HG02763 (cell line): ENCODE measurements around the gene ARL4D.
"Not testable (repeated sequence)": the region's sequence is repeated elsewhere in the genome, so short reads cannot be mapped to it uniquely, and the experiment has no call there.

Experiments used
- ATAC-seq: cut with Tn5 transposase; IDR thresholded peaks from one replicate; pipeline ENCODE4 v1.9.1; 2021; ENCODE audit warnings: mild to moderate bottlenecking, moderate library complexity; ENCODE audit not compliant: unreplicated experiment

The ARL4D gene, protein sequence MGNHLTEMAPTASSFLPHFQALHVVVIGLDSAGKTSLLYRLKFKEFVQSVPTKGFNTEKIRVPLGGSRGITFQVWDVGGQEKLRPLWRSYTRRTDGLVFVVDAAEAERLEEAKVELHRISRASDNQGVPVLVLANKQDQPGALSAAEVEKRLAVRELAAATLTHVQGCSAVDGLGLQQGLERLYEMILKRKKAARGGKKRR

GRCh38 chr17:43398724-43399595, at the start of gene ARL4D:
ARL4D (plus strand) TSS chr17:43398993; CDS start chr17:43399733, 740 bp downstream.
- peak; percentile 61 for ATAC-seq

- ATAC-seq: no peak
These were observed 49.7 kb upstream of the ARL4D start for GRCh38 chr17:43349142-43349541.

DNA sequence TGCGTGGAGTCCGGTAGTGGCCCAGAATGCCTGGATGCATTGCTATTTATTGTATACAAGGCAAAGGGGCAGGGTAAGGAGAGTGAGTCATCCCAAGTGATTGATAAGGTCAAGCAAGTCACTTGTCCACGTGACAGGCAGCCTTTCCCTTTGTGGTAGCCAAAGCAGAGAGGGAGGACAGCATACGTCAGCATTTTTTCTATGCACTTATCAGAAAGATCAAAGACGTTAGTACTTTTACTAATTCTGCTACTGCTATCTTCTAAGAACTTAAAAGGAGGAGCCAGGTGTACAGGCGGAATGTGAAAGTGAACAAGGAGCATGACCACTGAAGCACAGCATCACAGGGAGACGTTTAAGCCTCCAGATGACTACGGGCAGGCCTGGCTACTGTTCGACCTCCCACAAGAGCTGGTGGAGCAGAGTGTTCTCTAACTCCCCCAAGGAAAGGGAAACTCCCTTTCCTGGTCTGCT, 47.9 kb upstream of the ARL4D start:
- ATAC-seq: no peak

- ATAC-seq: no peak
These were observed 47.1 kb upstream of the ARL4D start for GRCh38 chr17:43351691-43352090.

GRCh38 chr17:43352579-43353331, 46.0 kb upstream of the ARL4D start:
- ATAC-seq: no peak

DNA sequence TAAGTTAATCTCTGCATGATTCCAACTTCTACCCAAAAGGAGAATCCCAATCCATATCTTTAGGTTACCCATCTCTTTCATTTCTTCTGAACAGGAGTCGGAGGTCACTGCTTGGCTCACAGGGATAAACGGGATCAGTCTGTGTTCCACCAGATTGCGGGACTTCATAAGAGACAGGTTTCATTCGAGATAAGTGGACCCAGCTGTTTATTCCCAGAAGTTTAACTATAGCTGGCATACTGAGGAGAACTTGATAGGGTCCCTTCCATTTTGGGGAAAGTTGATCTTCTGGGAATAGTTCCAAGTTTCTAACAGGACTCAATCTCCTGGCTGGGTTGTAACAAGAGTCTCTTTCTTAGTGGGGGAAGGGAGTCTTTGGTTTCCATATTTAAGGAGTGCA, 45.4 kb upstream of the ARL4D start:
- ATAC-seq: no peak

DNA sequence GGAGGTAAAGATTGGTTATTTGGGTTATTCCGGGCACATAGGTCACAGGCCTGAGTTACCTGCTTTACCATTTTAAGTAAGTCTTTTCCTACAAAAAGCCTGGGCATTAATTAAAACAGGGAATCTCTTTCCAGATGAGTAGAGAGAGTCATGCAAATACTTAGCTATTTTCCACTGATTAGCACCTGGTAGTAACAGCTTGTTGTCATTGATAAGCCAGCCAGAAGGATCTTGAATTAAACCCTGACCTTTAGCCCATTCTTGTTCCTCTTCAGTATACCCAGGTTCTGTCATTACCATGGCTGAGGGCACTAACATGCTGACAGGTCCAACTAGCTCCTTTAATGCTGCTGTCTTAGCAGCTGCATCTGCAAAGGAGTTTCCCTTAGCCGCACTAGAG, 44.4 kb upstream of the ARL4D start:
- no peak for ATAC-seq

DNA sequence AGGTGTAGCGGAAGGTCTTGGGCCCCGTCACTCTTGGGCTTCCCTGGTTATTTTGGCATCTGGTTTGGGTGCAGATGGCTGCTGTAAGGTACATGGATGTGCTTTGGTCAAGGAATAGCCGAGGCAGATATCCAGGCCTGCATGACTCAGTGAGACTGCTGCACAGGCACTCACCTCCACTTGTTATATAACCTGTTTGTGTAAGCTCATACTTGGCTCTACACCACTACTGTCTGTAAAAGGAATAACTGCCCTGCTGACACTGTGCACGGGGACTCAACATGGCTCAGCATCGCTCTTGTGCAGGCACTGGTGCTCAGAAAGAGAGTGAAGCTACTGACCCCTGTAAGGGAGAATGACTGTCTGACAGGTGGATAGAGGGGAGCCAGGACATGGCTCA, 42.3 kb upstream of the ARL4D start:
- no peak for ATAC-seq

GRCh38 chr17:43356999-43357398, 41.8 kb upstream of the ARL4D start:
- no peak for ATAC-seq

GRCh38 chr17:43359469-43360110, 39.2 kb upstream of the ARL4D start:
- no peak for ATAC-seq

DNA sequence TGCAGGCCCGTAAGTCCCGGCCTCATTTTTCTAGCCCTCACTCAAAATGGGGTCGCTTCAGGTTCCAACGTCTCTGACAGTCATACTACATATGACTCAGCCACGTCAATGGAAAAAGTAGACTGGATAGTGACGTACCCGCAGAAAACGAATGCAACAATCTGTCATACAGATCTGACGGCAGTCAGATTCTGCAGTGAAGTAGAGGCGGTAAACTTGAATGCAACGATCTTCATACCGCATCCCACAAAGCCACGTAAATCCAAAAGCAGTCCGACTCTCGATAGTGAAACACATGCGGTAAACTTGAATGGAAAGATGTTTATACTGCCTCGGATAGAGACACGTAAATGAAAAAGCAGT, 38.4 kb upstream of the ARL4D start:
- ATAC-seq: peak; percentile 17

DNA sequence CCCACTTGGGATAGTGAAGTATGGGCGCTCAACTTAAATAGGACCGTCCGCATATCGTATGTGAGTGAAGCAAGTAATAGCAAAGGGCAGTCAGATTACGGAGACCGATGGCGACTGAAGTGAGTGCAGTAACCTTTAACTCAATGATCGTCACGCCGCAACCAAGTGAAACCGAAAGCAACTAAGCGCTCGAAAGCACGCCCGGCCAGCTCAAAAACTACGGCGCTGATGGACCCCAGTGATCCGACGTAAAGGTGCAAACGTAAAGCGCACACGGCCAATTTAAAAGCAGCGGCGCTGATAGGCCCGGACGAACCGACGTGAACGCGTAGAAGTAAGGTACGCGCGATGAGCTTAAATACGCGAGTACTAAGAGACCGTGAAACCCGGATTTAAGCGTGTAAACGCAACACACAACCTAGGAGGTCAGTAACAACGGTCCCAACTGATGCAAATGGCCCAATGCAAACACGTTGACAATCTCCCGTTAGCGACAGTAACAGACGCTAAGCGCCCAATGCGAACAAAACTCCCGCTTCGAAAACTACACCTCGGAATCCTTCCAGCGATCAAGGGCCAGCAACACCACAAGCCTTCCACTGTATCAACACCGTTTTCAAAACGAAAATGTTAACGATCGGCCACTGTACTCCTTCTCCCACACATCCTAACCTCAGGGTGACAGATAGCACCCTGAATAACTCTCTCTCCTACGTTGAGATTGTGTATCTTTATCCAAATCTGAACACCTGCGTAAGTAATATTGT, 37.9 kb upstream of the ARL4D start:
- ATAC-seq: peak; percentile 72

- no peak for ATAC-seq
These were observed 35.4 kb upstream of the ARL4D start for GRCh38 chr17:43363181-43363925.

DNA sequence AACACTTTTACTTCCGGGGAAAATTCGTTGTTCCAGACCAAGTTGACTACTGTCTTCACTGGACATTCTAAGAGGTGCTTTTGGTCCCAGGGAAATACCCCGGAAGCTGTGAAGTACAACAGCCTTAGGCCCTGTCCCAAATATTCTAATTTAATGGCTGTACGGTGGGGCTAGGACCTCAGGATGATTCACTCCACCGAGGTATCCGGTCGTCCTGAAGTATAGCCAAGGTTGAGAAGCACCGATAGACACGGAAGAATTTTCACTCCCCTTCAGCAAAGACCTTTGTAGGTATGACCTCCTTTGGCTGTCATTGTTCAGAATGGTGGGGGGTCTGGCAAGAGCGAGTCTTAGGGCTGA, 34.9 kb upstream of the ARL4D start:
- no peak for ATAC-seq

DNA sequence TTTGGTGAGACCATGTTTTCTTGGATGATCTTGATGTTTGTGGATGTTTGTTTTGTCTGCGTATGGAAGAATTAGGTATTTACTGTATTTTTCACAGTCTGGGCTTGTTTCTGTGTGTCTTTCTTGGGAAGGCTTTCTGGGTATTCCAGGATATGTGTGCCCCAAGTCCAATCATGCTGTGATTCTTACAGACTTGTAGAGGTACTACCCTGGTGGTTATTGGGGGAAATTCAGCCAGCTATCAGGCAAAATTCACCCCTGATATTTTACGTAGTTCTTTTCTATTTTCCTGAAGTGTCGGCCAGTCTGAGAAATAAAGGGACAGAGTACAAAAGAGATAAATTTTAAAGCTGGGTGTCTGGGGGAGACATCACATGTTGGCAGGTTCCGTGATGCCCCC, 33.4 kb upstream of the ARL4D start:
- ATAC-seq: no peak

DNA sequence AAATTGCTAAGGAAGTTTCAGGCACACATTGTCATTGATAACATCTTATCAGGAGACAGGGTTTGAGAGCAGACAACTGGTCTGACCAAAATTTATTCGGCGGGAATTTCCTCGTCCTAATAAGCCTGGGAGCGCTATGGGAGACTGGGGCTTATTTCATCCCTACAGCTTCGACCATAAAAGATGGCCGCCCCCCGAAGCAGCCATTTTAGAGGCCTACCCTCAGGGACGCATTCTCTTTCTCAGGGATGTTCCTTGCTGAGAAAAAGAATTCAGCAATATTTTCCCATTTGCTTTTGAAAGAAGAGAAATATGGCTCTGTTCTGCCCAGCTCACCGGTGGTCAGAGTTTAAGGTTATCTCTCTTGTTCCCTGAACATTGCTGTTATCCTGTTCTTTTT, 32.9 kb upstream of the ARL4D start:
- ATAC-seq: not testable (repeated sequence)

- peak; percentile 17 for ATAC-seq
These were observed 31.7 kb upstream of the ARL4D start for GRCh38 chr17:43366891-43367736.

DNA sequence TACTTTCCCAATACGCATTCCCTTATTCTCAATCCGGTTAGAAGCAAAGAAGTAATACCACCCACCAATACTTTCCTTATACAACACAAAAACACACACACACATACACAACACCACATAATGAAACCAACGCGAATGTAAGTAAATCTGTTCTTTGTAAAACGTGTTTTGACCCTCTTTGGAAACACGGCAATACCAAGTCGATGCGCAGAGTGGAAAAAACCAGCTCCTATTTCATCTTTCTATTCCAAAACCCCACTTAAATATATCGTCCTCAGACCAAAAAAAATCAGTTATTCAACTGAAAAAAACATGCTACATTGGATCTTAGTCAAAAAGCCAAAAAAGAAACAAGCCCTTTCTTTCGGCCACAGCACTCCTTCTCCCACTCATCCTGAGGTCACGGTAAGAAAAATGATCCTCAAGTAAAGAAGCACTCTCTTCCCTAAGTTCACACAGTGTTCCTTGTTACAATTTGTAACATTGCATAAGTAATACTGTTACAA, 31.0 kb upstream of the ARL4D start:
- ATAC-seq: peak; percentile 24
